Dendritic cell treated with granulocyte-macrophage colony-stimulating factor and Interleukin-4, amounts not matched to agents 40 ng/mL and 50 ng/mL, for 4 days (primary cell): ENCODE data around the gene FBXO2.
"Not testable (repeated sequence)": the region's sequence is repeated elsewhere in the genome, so short reads cannot be mapped to it uniquely, and the experiment has no call there.

ENCODE experiments used
- H3K27ac Mint-ChIP-seq: one replicate; pipeline ENCODE4 v1.8.0; 2022; ENCODE audit warnings: mild to moderate bottlenecking, mixed read lengths
- H3K27me3 Mint-ChIP-seq: one replicate; pipeline ENCODE4 v1.8.0; 2022; ENCODE audit warnings: mild to moderate bottlenecking, mixed read lengths
- H3K36me3 Mint-ChIP-seq: one replicate; pipeline ENCODE4 v1.8.0; 2022; ENCODE audit warnings: low read depth, mixed read lengths
- H3K4me1 Mint-ChIP-seq: one replicate; pipeline ENCODE4 v1.8.0; 2022; ENCODE audit warnings: low read depth, mixed read lengths
- H3K4me3 Mint-ChIP-seq: one replicate; pipeline ENCODE4 v1.8.0; 2022; ENCODE audit warnings: mild to moderate bottlenecking, moderate library complexity, mixed read lengths
- H3K9me3 Mint-ChIP-seq: one replicate; pipeline ENCODE4 v1.8.0; 2022; ENCODE audit warnings: mixed read lengths
- intact Hi-C: fragments of 100-400 bp; cut with micrococcal nuclease; formaldehyde crosslinking; loops from one replicate; pipeline ENCODE4 v1.15.0; 2022

The FBXO2 gene

GRCh38 chr1:11642418-11643017 is 11.7 kb downstream of the FBXO2 start:
- H3K36me3 Mint-ChIP-seq, H3K4me3 Mint-ChIP-seq, H3K4me1 Mint-ChIP-seq, H3K27ac Mint-ChIP-seq, H3K9me3 Mint-ChIP-seq: not testable (repeated sequence)
- intact Hi-C loops, result loop anchor here (2.0 kb wide), 1 partner anchor 606 kb away; no protein-coding TSS in a partner anchor
- H3K27me3 Mint-ChIP-seq, result peaks cover 41% of the 10 kb centered on the region

DNA sequence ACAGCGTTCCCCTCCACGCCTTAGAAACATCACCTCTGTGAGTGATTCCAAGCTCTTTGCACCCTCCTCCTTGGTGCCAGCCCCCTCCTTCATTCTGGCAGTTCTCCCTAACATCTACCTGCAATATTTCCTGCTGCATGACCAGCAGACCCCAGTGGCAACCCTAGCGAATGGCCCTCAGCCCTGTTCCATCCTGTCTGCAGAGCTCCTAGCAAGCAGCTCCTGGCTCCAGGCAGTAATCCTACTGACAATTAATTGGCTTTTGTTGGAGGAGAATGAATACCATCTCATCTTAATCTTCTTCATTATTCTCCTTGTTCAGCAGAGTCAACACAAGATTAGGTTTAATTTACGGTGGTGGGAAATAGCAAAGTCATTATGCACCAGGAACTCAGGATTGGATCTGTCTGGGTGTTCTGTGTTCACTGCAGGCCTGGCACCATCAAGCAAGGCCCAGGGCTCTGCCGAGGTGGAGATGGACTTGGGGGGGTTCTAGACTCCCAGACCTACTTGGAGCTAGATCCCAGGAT is 12.4 kb downstream of the FBXO2 start:
- intact Hi-C loops, result loop anchor here (2.0 kb wide), 2 partner anchors 305 to 605 kb away; no protein-coding TSS in a partner anchor
- no peak overlapping the region for H3K27ac Mint-ChIP-seq
- H3K36me3 Mint-ChIP-seq, result no peaks in the 10 kb centered on the region
- H3K9me3 Mint-ChIP-seq, result no peaks in the 10 kb centered on the region
- H3K4me3 Mint-ChIP-seq, result no peak overlapping the region
- H3K27me3 Mint-ChIP-seq, result peaks cover 35% of the 10 kb centered on the region
- H3K4me1 Mint-ChIP-seq, result no peaks in the 10 kb centered on the region

DNA sequence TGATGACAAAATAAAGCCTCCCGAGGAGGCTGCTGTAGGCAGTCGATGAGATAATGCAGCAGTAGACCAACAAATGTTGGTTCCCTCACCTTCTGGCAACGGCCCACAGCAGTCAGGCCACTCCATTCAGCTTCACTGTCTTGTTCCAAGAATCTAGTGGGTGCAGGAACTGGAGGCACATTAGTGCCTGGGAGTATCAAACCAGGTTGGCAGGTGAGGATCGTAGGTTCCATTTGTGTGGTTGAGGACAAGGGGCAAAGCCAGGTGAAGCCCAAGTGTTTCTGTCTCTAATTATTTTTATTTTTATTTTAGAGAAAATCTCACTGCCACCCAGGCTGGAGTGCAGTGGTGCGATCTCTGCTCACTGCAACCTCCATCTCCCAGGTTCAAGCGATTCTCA is 13.3 kb downstream of the FBXO2 start:
- peaks cover 30% of the 10 kb centered on the region for H3K27me3 Mint-ChIP-seq
- H3K36me3 Mint-ChIP-seq, result no peaks in the 10 kb centered on the region
- H3K9me3 Mint-ChIP-seq, result no peaks in the 10 kb centered on the region
- intact Hi-C loops, result loop anchor here (2.0 kb wide), 1 partner anchor 304 kb away; no protein-coding TSS in a partner anchor
- H3K4me3 Mint-ChIP-seq, result no peak overlapping the region
- no peak overlapping the region for H3K27ac Mint-ChIP-seq
- no peaks in the 10 kb centered on the region for H3K4me1 Mint-ChIP-seq

GRCh38 chr1:11640101-11640500 is 14.1 kb downstream of the FBXO2 start:
- Mint-ChIP-seq H3K27me3 (peaks cover 34% of the 10 kb centered on the region), H3K27ac (no peak overlapping the region), H3K36me3 (no peaks in the 10 kb centered on the region), H3K9me3 (no peaks in the 10 kb centered on the region), H3K4me3 (no peak overlapping the region), H3K4me1 (no peaks in the 10 kb centered on the region)
- intact Hi-C loops, result loop anchor here (2.0 kb wide), 1 partner anchor 303 kb away; no protein-coding TSS in a partner anchor

DNA sequence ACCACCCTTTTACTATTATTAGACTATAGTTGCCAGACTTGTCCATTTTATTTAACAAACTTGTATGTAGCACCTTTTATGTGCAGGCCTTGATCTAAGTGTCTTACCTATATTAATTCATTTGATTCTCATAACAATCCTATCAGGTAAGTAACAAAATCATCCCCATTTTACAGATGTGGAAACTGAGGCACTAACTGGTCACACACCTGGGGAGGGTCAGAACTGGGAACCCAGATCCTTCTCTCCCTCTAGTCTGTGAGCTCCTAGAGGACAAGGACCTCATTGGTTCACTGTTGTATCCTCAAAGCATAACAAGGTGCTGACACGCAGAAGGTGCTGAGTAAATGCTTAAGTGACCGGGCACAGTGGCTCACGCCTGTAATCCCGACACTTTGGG is 14.9 kb downstream of the FBXO2 start:
- no peak overlapping the region for H3K27ac Mint-ChIP-seq
- H3K36me3 Mint-ChIP-seq, result no peaks in the 10 kb centered on the region
- intact Hi-C loops, result no loop called here
- H3K9me3 Mint-ChIP-seq, result no peaks in the 10 kb centered on the region
- H3K4me3 Mint-ChIP-seq, result no peak overlapping the region
- peaks cover 33% of the 10 kb centered on the region for H3K27me3 Mint-ChIP-seq
- H3K4me1 Mint-ChIP-seq, result no peaks in the 10 kb centered on the region

- Mint-ChIP-seq H3K4me1 (no peaks in the 10 kb centered on the region), H3K36me3 (no peaks in the 10 kb centered on the region), H3K27ac (no peak overlapping the region), H3K4me3 (no peak overlapping the region), H3K27me3 (peaks cover 31% of the 10 kb centered on the region), H3K9me3 (no peaks in the 10 kb centered on the region)
- intact Hi-C loops, result no loop called here
These were observed 16.1 kb downstream of the FBXO2 start for GRCh38 chr1:11638121-11638520.

DNA sequence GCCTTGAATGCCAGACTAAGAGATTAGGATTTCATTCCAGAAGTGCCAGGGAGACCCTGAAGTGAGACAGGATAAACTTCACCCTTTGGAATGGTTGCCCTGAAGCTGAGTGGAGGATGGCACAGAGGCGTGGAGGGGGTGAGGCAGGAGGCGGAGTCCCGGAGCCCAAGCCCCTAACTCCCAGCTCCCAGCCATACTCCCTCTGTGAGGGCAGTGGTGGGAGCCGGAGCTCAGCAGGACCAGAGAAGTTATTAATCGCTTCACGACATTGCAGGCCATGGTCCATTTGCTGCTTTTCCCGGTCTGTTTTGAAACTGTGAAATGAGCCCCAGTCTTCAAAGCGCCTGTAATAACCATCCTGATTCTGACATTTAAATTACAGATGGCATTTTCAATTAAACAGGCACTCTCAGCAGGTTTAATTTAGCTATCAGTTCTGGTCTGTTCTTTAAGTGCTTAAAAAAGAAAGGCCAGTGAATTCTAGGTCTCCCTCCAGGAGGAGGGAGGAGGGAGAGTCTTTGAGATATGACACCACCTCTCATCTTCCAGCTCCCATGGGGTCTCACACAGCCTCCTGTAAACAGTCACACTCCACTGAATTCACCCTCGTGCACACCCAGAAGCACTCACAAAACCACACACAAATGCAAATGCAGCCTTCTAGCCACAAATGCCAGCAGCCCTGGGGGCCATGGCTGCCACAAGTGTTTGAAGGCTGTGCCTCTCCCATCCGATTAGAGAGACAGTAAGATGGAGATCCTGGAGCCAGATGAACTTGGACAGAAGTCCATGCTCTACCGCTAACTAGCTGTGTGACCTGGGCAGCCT is 19.6 kb downstream of the FBXO2 start:
- intact Hi-C loops, result no loop called here
- H3K9me3 Mint-ChIP-seq, result no peaks in the 10 kb centered on the region
- no peaks in the 10 kb centered on the region for H3K36me3 Mint-ChIP-seq
- H3K4me1 Mint-ChIP-seq, result no peaks in the 10 kb centered on the region
- no peak overlapping the region for H3K4me3 Mint-ChIP-seq
- H3K27me3 Mint-ChIP-seq, result peaks cover 22% of the 10 kb centered on the region
- no peak overlapping the region for H3K27ac Mint-ChIP-seq

- intact Hi-C loops, result no loop called here
- Mint-ChIP-seq H3K9me3 (no peaks in the 10 kb centered on the region), H3K27ac (no peak overlapping the region), H3K4me3 (no peak overlapping the region), H3K4me1 (no peaks in the 10 kb centered on the region), H3K36me3 (no peaks in the 10 kb centered on the region), H3K27me3 (peaks cover 20% of the 10 kb centered on the region)
These were observed 24.8 kb downstream of the FBXO2 start for GRCh38 chr1:11629184-11630016.

DNA sequence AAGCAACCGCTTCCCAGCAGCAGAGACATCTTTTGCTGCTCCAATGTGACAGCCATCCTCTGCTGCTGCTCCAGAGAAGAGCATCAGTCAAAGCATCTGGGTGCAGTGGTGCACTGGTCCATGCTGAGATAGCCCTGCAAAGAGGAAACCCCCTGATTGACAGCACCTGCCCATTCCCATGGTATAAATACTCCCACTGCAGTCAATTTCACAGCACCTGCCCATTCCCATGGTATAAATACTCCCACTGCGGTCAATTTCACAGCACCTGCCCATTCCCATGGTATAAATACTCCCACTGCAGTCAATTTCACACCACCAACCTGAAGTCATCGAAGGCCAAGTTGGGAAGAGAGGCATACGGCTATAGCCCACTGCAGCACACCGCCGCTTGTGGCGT is 25.5 kb downstream of the FBXO2 start:
- Mint-ChIP-seq H3K27ac (no peak overlapping the region), H3K27me3 (peaks cover 20% of the 10 kb centered on the region), H3K4me1 (no peaks in the 10 kb centered on the region), H3K36me3 (no peaks in the 10 kb centered on the region), H3K9me3 (no peaks in the 10 kb centered on the region), H3K4me3 (no peak overlapping the region)
- intact Hi-C loops, result no loop called here

- no peaks in the 10 kb centered on the region for H3K36me3 Mint-ChIP-seq
- no peak overlapping the region for H3K4me3 Mint-ChIP-seq
- H3K9me3 Mint-ChIP-seq, result no peaks in the 10 kb centered on the region
- intact Hi-C loops, result no loop called here
- H3K4me1 Mint-ChIP-seq, result no peaks in the 10 kb centered on the region
- H3K27ac Mint-ChIP-seq, result no peak overlapping the region
- H3K27me3 Mint-ChIP-seq, result peaks cover 20% of the 10 kb centered on the region
These were observed 27.7 kb downstream of the FBXO2 start for GRCh38 chr1:11626551-11626950.

DNA sequence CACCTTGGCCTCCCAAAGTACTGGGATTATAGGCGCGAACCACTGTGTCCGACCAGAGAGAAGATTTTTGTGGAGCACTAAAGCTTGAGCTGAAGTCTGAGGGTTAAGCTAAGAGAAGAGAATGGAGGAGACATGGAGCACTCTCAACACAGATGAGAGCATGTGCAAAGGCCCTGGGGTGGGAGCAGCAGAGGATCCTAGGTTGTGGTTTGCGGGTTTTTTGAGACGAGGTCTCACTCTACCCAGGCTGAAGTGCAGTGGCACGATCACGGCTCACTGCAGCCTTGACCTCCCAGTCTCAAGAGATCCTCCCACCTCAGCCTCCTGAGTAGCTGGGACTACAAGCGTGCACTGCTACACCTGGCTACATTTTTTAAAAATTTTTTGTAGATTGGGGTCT is 30.5 kb downstream of the FBXO2 start:
- Mint-ChIP-seq H3K4me1 (no peaks in the 10 kb centered on the region), H3K27me3 (peaks cover 9% of the 10 kb centered on the region), H3K4me3 (no peak overlapping the region), H3K27ac (no peak overlapping the region), H3K36me3 (no peaks in the 10 kb centered on the region), H3K9me3 (no peaks in the 10 kb centered on the region)
- intact Hi-C loops, result no loop called here

DNA sequence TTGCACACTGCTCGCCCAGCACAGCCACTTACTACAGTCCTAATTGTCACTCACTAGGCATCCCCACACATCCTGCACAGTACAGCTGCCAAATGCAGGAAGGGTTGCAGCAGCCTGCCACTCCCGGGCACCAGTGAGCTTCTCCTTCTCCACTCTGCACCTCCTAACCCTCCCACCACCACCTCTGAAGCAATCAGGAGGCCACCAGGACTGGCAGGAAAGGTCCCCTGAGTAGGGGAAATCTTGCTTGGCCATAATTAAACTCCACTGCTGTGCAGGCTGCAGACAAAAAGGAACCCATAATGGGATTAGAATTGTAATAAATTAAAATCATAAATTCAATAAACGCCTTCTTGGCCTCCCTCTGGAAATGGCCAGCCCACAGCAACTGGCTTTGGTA is 31.8 kb downstream of the FBXO2 start:
- H3K36me3 Mint-ChIP-seq, result no peaks in the 10 kb centered on the region
- no peaks in the 10 kb centered on the region for H3K9me3 Mint-ChIP-seq
- H3K27ac Mint-ChIP-seq, result no peak overlapping the region
- intact Hi-C loops, result no loop called here
- no peak overlapping the region for H3K4me3 Mint-ChIP-seq
- H3K27me3 Mint-ChIP-seq, result peaks cover 9% of the 10 kb centered on the region
- H3K4me1 Mint-ChIP-seq, result no peaks in the 10 kb centered on the region

DNA sequence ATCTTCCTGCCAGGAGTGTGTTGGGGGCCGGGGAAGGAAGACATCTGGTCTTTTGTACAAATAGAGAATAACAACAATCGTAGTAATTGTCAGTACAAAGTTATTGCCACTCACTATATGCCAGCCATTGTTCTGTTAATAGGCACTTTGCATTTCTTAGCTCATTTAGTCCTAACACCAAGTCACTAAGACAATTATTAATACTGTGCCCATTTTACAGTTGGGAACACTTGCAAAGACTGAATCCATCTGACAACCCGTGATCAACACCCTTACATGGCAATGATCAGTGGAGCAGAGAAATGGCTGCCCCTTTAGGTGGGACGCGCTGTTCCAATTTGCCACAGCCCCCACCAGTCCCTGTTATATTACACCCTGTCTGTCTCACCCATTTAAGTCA is 33.3 kb downstream of the FBXO2 start:
- H3K36me3 Mint-ChIP-seq, result no peaks in the 10 kb centered on the region
- H3K9me3 Mint-ChIP-seq, result no peaks in the 10 kb centered on the region
- no peak overlapping the region for H3K4me3 Mint-ChIP-seq
- intact Hi-C loops, result no loop called here
- no peak overlapping the region for H3K27ac Mint-ChIP-seq
- H3K4me1 Mint-ChIP-seq, result no peaks in the 10 kb centered on the region
- H3K27me3 Mint-ChIP-seq, result peaks cover 7% of the 10 kb centered on the region

DNA sequence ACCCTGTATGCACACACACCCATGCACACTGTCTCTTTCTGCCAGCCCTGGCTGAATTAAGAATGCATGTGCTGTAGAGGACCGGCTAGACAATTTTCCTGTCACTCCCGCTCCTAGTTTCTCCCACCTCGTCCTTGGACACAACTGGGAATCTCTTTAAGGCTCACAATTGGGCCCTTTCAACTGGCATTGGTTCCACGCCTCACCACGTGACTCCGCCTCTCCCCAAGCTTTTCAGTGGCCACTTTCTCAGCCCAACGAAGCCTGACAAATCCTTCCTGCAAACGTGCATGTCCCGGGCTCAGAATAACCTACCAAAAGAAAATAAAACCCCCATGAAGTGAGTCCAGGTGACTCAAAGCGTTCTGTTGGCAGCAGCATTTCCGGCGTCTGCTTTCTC is 33.8 kb downstream of the FBXO2 start:
- H3K27me3 Mint-ChIP-seq, result peaks cover 2% of the 10 kb centered on the region
- H3K4me3 Mint-ChIP-seq, result no peak overlapping the region
- H3K27ac Mint-ChIP-seq, result no peak overlapping the region
- H3K9me3 Mint-ChIP-seq, result no peaks in the 10 kb centered on the region
- H3K36me3 Mint-ChIP-seq, result no peaks in the 10 kb centered on the region
- H3K4me1 Mint-ChIP-seq, result no peaks in the 10 kb centered on the region
- intact Hi-C loops, result no loop called here
